Stimulated activated CD4-positive, alpha-beta T cell treated with anti-CD3 and anti-CD28 coated beads, Interleukin-2, amount 100 ng/mL, for 4 hours (primary cell): Measurements from ENCODE around the gene TMEM187.

ENCODE experiments used
- DNase-seq: peaks from one replicate; pipeline ENCODE4 v3.0.0-alpha.2; 2020; ENCODE audit warnings: low read depth

Gene TMEM187

GRCh38 chrX:153955228-153955732 is 17.3 kb upstream of the TMEM187 start:
- DNase-seq = no peak

- no peak for DNase-seq
Measured at GRCh38 chrX:153956044-153956907, 16.3 kb upstream of the TMEM187 start.

GRCh38 chrX:153957224-153957623 is 15.3 kb upstream of the TMEM187 start:
- DNase-seq = no peak

- no peak for DNase-seq
Measured at GRCh38 chrX:153958605-153959004, 13.9 kb upstream of the TMEM187 start.

GRCh38 chrX:153959649-153960048 is 12.9 kb upstream of the TMEM187 start:
- DNase-seq = no peak

GRCh38 chrX:153960077-153960476 is 12.5 kb upstream of the TMEM187 start:
- DNase-seq = no peak

- no peak for DNase-seq
Measured at GRCh38 chrX:153960786-153961185, 11.8 kb upstream of the TMEM187 start.

- no peak for DNase-seq
Measured at GRCh38 chrX:153961292-153961691, 11.3 kb upstream of the TMEM187 start.

GRCh38 chrX:153963546-153963945 is 9.0 kb upstream of the TMEM187 start:
- no peak for DNase-seq

- no peak for DNase-seq
Measured at GRCh38 chrX:153964105-153964504, 8.4 kb upstream of the TMEM187 start.

- DNase-seq = no peak
Measured at GRCh38 chrX:153965406-153965805, 7.1 kb upstream of the TMEM187 start.

- DNase-seq = no peak
Measured at GRCh38 chrX:153966283-153966688, 6.3 kb upstream of the TMEM187 start.

GRCh38 chrX:153966841-153967535 is 5.6 kb upstream of the TMEM187 start:
- DNase-seq = peak; percentile 63

GRCh38 chrX:153967536-153968224 is 4.9 kb upstream of the TMEM187 start:
- DNase-seq = no peak

- no peak for DNase-seq
Measured at GRCh38 chrX:153968255-153968654, 4.3 kb upstream of the TMEM187 start.

- no peak for DNase-seq
Measured at GRCh38 chrX:153968754-153969124, 3.8 kb upstream of the TMEM187 start.

GRCh38 chrX:153969125-153969903 is 3.2 kb upstream of the TMEM187 start:
- DNase-seq = no peak

GRCh38 chrX:153969904-153970356 is 2.6 kb upstream of the TMEM187 start:
- DNase-seq = no peak

- DNase-seq = no peak
Measured at GRCh38 chrX:153970357-153971123, 2.0 kb upstream of the TMEM187 start.

GRCh38 chrX:153971124-153971449 is 1.5 kb upstream of the TMEM187 start:
- peak; percentile 78 for DNase-seq
